ENCODE data around the gene UBR3. TPM values are rescaled to one million over a fixed set of nuclear protein-coding genes. Genes with fewer than 3 reads are reported as not detected.
A peak's percentile ranks its signal among the peaks of the same experiment; 100 is the strongest.

UBR3 gene
- total RNA-seq, 1 experiment from 2014 or later: 21.9 TPM

DNA sequence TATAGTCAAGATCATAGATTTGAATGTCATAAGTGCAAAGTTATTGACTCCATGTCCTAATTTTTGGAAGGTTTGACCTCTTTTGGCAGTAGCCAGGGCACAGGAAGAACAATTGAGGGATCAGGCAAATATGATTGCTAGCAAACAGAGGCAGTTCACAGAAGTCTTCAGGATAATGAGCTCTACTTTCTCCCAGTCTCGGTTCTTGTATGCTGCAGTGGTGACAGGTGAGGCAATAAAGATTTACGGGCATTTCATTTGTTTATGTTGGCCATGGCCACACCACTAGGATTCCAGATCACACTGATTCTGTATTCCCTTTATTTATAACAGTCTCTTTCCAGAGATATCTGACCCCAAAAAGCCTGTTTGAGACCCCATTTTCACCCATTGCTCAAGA, 137.5 kb downstream of the UBR3 start:
- Histone ChIP-seq H3T11ph (ENCODE audit: low read length) (no peak overlapping the region), H3K9me3 (ENCODE audit: control insufficient read depth, low read depth, low read length) (no peaks in the 10 kb centered on the region), H2BK20ac (ENCODE audit: low read depth, low read length, poor library complexity, severe bottlenecking) (no peak overlapping the region), H4K20me1 (ENCODE audit: control insufficient read depth, insufficient read depth, insufficient read length) (no peaks in the 10 kb centered on the region), H3K4me2 (ENCODE audit: insufficient read depth, insufficient read length, low read length) (no peak overlapping the region), H2AFZ (ENCODE audit: low read length) (no peak overlapping the region), H2BK5ac (ENCODE audit: insufficient read length, low read length) (no peak overlapping the region), H2BK12ac (ENCODE audit: insufficient read length, low read depth, low read length) (no peak overlapping the region), H3K18ac (ENCODE audit: insufficient read length, low read depth, low read length) (no peak overlapping the region), H3K56ac (ENCODE audit: insufficient read length, low read depth, low read length) (no peak overlapping the region), H2BK15ac (ENCODE audit: low read depth, low read length) (no peak overlapping the region), H3K79me1 (ENCODE audit: insufficient read depth, low read depth, low read length, poor library complexity, severe bottlenecking) (no peaks in the 10 kb centered on the region), H4K8ac (replicated peaks; ENCODE audit: insufficient read length, low read depth, low read length) (no peak overlapping the region), H4K5ac (ENCODE audit: insufficient read length, low read depth, low read length) (no peak overlapping the region), H4K91ac (ENCODE audit: insufficient read length, low read depth, low read length) (no peak overlapping the region), H3K4me1 (ENCODE audit: insufficient read depth, low read length) (no peaks in the 10 kb centered on the region), H3K9ac (ENCODE audit: extremely low read depth, insufficient read length, low read length) (no peak overlapping the region), H3K23me2 (ENCODE audit: insufficient read length, low read depth, low read length, poor library complexity, severe bottlenecking) (no peaks in the 10 kb centered on the region), H3K79me2 (ENCODE audit: insufficient read depth, low read length) (no peaks in the 10 kb centered on the region), H2AK5ac (ENCODE audit: insufficient read length, low read length) (no peak overlapping the region), H3K4ac (ENCODE audit: low read depth, low read length) (no peak overlapping the region), H3K14ac (ENCODE audit: insufficient read depth, low read length) (no peak overlapping the region), H3K23ac (ENCODE audit: insufficient read length, low read depth, low read length) (no peak overlapping the region), H3K27me3 (ENCODE audit: insufficient read depth, low read length) (no peaks in the 10 kb centered on the region), H2BK120ac (ENCODE audit: low read depth, low read length, poor library complexity, severe bottlenecking) (no peak overlapping the region), H3K27ac (ENCODE audit: insufficient read length, low read depth, low read length) (no peak overlapping the region)
- peaks cover 1 to 10% (median 7%) of the 10 kb centered on the region in 3 experiments for H3K36me3 Mint-ChIP-seq (ENCODE audit: insufficient read depth in 1 of 3, low read depth in 3 of 3)
- WGBS (ENCODE audit: extremely low coverage, insufficient read length, low lambda C conversion rate): no CpG with 5 or more reads among the region's 2 CpGs
- H3K9me3 Mint-ChIP-seq: no peaks in the 10 kb centered on the region; a peak in 1 of 5 replicates
- DNase-seq: no peak
- peak overlapping the region in 1 of 3 experiments; percentile 3; a peak in 1 of 7 replicates for H3K27ac Mint-ChIP-seq
- H3K4me1 Mint-ChIP-seq: peaks cover 4 to 7% of the 10 kb centered on the region in 2 experiments; a peak in 3 of 4 replicates
- no peaks in the 10 kb centered on the region for H3K27me3 Mint-ChIP-seq (ENCODE audit: low read depth)
- H3K4me3 Mint-ChIP-seq: no peak overlapping the region
- TF ChIP-seq, protein P1, sequence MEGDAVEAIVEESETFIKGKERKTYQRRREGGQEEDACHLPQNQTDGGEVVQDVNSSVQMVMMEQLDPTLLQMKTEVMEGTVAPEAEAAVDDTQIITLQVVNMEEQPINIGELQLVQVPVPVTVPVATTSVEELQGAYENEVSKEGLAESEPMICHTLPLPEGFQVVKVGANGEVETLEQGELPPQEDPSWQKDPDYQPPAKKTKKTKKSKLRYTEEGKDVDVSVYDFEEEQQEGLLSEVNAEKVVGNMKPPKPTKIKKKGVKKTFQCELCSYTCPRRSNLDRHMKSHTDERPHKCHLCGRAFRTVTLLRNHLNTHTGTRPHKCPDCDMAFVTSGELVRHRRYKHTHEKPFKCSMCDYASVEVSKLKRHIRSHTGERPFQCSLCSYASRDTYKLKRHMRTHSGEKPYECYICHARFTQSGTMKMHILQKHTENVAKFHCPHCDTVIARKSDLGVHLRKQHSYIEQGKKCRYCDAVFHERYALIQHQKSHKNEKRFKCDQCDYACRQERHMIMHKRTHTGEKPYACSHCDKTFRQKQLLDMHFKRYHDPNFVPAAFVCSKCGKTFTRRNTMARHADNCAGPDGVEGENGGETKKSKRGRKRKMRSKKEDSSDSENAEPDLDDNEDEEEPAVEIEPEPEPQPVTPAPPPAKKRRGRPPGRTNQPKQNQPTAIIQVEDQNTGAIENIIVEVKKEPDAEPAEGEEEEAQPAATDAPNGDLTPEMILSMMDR (conservative IDR thresholded peaks at IDR 0.05): no peak

All from H9 (cell line).